ENCODE results near the gene CRYBB1. TPM values are rescaled to one million over a fixed set of nuclear protein-coding genes. Genes with fewer than 3 reads are reported as not detected.

The CRYBB1 gene
- total RNA-seq: under 1 TPM in 1 of 4 donors, not detected in 3; 0.40 TPM

DNA sequence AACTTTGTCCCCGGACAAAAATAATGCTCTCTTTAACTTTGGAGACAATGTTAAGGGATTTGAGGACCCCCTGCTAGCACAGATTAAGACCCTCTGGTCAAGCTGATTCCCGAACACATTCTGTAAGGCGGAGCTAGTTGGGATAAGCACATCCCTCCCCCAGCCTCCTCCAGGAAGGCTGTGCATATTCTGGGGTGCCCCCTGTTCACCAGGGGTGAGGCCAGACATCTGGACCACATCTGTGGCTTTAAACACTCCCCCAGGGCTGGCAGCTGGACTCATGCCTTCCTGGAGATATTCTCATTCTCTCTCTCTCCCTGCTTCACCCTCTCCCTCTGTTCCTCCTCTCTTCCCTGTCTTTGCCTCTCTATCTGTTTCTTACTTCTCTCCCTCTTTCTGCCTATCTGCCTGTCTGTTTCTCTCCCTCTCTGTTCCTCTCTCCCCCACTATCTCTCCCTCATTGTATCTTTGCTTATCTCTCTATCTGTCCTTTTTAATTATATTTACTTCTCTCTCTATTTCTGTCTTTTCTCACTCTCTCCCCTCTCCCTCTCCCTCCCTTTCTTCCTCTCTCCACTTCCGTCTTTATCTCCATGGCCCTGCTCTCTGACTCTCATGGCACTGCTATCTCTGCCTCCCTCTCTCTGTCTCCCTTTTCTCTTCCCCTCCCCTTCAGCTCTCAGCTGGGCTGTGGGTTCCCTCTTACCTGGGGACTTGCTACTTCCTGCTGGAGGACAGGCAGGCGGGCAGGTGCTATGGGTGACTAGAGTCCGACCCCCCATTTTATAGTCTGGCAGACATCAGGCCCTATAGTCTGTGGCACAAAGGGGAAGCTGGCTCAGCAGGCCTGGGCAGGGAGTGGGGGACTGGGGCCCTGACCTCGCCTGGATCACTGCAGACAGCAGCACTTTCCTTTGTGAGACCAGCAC, at the start of gene CRYBB1:
Gene CRYBB1, minus strand, starts transcription at position 757 of the 929 bp plus-strand sequence. CDS start 1,708 bp downstream, outside the sequence.
- Histone ChIP-seq H3K27ac (peak within 1 kb of the TSS in 1 of 4 donors; percentile 1), H3K27me3 (peaks cover 71% of the 10 kb centered on the region), H3K9me3 (no peaks in the 10 kb centered on the region), H3K36me3 (no peaks in the 10 kb centered on the region), H3K4me3 (no peak within 1 kb of the TSS), H3K4me1 (no peaks in the 10 kb centered on the region)
- ATAC-seq: peak; percentile 71
- TF ChIP-seq, protein P1, sequence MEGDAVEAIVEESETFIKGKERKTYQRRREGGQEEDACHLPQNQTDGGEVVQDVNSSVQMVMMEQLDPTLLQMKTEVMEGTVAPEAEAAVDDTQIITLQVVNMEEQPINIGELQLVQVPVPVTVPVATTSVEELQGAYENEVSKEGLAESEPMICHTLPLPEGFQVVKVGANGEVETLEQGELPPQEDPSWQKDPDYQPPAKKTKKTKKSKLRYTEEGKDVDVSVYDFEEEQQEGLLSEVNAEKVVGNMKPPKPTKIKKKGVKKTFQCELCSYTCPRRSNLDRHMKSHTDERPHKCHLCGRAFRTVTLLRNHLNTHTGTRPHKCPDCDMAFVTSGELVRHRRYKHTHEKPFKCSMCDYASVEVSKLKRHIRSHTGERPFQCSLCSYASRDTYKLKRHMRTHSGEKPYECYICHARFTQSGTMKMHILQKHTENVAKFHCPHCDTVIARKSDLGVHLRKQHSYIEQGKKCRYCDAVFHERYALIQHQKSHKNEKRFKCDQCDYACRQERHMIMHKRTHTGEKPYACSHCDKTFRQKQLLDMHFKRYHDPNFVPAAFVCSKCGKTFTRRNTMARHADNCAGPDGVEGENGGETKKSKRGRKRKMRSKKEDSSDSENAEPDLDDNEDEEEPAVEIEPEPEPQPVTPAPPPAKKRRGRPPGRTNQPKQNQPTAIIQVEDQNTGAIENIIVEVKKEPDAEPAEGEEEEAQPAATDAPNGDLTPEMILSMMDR (IDR thresholded peaks at IDR 0.05): no peak
- no peak for TF ChIP-seq POLR2AphosphoS5 (IDR thresholded peaks at IDR 0.05)
- no peak for TF ChIP-seq POLR2A (IDR thresholded peaks at IDR 0.05)
- 44 to 63% methylated on average over 2 to 4 of the region's 7 CpGs for WGBS, 2 donors (ENCODE audit: low coverage in 1 of 2)

DNA sequence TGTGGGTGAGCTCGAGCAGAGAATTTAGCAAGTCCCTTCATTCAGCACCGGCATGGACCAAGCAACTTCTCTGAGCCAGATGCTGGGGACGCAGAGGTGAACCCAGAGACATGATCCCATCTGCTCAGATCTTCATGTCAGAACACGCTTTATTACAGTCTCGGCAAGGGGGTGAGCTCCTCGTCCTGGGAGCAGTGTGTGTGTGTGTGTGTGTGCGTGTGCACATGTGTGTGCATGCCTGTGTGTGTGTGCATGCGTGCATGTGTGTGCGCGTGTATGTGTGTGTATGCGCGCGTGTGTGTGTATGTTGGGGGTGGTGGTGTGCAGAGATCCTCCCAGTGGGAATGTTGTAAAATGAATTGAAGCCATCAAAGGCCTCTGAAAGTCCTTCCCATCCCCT, 49.3 kb upstream of the CRYBB1 start:
- WGBS, 2 donors (ENCODE audit: low coverage in 1 of 2): 100% methylated on average over 2 of the region's 13 CpGs; no CpG with 5 or more reads in 1 of the 2 donors
- Histone ChIP-seq H3K4me3 (no peak overlapping the region), H3K27ac (no peak overlapping the region), H3K9me3 (no peaks in the 10 kb centered on the region), H3K27me3 (peaks cover 53% of the 10 kb centered on the region), H3K4me1 (peaks cover 0 to 5% (median 2%) of the 10 kb centered on the region in 3 donors), H3K36me3 (no peaks in the 10 kb centered on the region)
- TF ChIP-seq, protein P1 (IDR thresholded peaks at IDR 0.05): no peak
- TF ChIP-seq POLR2AphosphoS5 (IDR thresholded peaks at IDR 0.05) (no peak), POLR2A (IDR thresholded peaks at IDR 0.05) (no peak), EP300 (IDR thresholded peaks at IDR 0.05) (no peak)
- no peak for ATAC-seq

DNA sequence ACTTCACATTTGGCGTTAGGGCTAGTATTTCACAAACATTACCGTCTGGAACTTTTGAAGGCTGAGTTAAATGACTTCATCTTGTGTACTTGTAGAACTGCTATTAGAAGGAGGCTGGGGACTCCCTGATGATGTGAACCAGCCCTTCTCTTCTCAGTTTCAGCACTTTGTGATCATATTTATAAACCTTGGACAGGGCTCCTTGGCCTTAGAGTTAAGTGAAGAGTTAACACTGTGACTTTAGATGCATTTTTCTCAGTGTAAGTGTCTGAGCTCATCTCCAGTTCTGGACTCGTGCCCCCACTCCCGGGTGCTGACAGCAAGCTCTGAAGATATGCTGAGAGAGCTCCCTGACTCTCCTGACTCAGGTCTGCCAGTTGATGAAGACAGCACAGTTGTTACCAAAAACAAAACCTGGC, 48.0 kb upstream of the CRYBB1 start:
- WGBS, 2 donors (ENCODE audit: low coverage in 1 of 2): 0 to 9% methylated on average over 2 to 4 of the region's 4 CpGs
- no peak for ATAC-seq
- H3K4me3 ChIP-seq: no peak overlapping the region
- H3K4me1 ChIP-seq: no peaks in the 10 kb centered on the region
- H3K36me3 ChIP-seq: no peaks in the 10 kb centered on the region
- H3K27me3 ChIP-seq: peaks cover 66% of the 10 kb centered on the region
- no peaks in the 10 kb centered on the region for H3K9me3 ChIP-seq
- no peak for TF ChIP-seq POLR2A (IDR thresholded peaks at IDR 0.05)
- TF ChIP-seq, protein P1 (IDR thresholded peaks at IDR 0.05): no peak
- H3K27ac ChIP-seq: no peak overlapping the region

DNA sequence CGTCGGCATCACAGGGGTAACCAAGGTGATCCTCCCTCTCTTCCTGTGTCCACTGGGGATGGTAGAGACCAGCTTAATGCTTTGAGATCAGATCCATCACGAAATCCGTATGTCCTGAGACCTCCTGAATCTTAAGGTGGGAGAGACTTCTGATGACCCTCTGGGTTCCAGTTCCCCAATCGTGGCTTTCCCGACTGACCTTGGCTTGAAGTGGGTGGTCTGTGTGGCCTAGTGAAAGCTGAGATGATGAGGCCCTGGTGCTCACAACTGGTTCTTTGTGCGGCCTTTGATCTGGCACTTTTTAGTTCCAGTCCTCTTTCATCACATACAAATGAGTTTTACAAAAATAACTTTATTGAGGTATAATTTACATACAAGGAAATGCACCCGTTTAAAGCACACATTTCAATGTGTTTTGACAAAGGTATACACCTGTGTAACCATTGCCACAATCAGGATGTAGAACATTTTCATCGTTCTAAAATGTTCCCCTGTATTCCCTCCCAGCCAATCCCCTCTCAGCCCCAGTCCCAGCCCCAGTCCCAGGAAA, 45.6 kb upstream of the CRYBB1 start:
- Histone ChIP-seq H3K27ac (no peak overlapping the region), H3K9me3 (no peaks in the 10 kb centered on the region), H3K4me3 (no peak overlapping the region), H3K4me1 (peaks cover 0 to 11% (median 9%) of the 10 kb centered on the region in 3 donors), H3K27me3 (peaks cover 87% of the 10 kb centered on the region), H3K36me3 (no peaks in the 10 kb centered on the region)
- TF ChIP-seq, protein P1 (IDR thresholded peaks at IDR 0.05): no peak
- TF ChIP-seq POLR2A (IDR thresholded peaks at IDR 0.05): no peak
- no peak for TF ChIP-seq EP300 (IDR thresholded peaks at IDR 0.05)
- TF ChIP-seq POLR2AphosphoS5 (IDR thresholded peaks at IDR 0.05): no peak
- 72 to 73% methylated on average over 6 to 7 of the region's 9 CpGs for WGBS, 2 donors (ENCODE audit: low coverage in 1 of 2)
- ATAC-seq: no peak
